Measurements from ENCODE around the gene ASIC5.
A peak's percentile ranks its signal among the peaks of the same experiment; 100 is the strongest.
"Not testable (repeated sequence)": the region's sequence is repeated elsewhere in the genome, so short reads cannot be mapped to it uniquely, and the experiment has no call there.

ASIC5 gene
- total RNA-seq: 0 to 0.16 (median 0) reads per million in 18 experiments

DNA sequence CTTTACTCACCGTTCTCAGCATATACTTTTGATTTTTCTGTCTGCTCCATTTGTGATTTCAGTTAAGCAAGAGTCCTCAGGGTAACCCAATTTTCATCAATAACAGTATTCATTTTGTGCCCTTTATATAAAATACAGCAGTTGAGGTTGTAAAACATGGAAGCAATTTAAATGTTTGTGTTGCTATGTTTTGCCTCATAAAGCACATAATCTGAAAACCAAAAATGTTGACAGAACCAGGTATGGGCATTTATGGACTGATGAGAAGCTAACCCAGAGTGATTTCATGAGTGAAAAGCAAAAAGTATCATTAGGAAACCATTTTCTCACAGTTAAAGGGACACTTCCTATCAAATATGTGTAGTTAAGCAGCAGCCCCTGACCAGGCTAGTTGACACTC lies at the start of gene ASIC5:
Gene ASIC5, minus strand, starts transcription at position 101 of the 400 bp plus-strand sequence. Its CDS starts 51 bp downstream, at position 50.
- DNase-seq: no peak

GRCh38 chr4:155914782-155915181 lies 48.7 kb upstream of the ASIC5 start:
- no peak for DNase-seq

DNA sequence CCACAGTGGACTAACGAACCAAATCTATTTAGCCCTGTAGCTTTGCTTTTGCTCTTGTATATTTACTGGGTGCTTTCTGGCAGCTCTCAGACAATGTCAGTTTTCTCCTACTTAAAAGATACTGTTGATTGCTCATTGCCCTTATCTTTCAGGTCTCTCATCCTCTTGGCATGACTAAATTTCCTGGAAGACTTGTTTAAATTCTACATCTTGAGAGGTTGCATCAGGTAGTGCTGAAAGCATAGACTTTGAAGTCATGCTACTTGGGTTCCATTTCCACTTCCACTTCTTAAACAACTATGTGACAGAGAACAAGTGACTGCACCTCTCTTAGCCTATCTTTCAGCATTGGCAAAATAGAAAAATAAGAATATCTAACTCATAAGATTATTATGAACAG lies 45.8 kb upstream of the ASIC5 start:
- DNase-seq: no peak

GRCh38 chr4:155909615-155910226 lies 43.6 kb upstream of the ASIC5 start:
- DNase-seq: no peak

DNA sequence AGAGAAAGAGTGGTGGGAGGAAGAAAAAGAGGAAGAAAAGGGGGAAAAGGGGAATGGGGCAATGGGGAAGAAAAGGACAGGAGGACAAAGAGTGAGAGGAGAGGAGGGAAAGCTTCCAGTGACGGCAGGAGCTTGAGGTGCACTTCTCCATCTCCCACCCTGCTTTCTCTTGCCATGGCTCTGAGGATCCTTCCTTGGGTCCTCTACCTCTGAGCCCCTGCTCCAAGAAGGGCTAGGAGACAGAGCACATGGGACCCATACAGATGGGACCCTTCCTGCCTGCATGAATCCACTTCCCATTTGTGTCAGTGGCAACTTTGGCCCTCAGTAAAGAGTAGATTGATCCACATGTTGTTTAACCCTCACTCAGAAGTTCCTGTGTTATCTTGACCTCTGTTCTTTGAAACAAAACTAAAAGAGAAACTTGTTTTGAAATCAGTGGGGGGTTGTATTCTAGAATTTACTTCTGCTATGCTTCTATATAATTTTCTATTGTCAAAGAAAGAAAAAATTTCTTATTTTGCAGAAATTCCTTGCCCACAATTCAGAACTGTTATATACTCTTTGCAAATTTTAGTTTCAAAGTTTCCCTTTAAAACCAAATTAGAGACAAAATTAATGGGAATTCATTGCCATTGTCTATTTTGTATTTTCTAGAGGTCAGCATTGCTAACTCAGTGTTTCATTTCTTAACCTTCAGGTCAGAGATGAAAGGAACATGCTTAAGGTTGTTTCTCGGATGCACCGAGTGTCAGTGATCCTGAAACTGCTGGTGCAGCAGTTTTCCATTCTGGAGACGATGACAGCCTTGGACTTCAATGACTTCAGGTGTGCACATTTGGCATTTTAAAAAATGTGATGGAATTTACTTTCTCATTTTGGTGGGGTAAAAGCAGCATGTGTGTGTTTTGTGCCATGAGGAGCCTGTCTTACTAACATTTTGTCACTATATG lies 42.4 kb upstream of the ASIC5 start:
- DNase-seq: no peak

GRCh38 chr4:155907556-155907955 lies 41.5 kb upstream of the ASIC5 start:
- DNase-seq: no peak

DNA sequence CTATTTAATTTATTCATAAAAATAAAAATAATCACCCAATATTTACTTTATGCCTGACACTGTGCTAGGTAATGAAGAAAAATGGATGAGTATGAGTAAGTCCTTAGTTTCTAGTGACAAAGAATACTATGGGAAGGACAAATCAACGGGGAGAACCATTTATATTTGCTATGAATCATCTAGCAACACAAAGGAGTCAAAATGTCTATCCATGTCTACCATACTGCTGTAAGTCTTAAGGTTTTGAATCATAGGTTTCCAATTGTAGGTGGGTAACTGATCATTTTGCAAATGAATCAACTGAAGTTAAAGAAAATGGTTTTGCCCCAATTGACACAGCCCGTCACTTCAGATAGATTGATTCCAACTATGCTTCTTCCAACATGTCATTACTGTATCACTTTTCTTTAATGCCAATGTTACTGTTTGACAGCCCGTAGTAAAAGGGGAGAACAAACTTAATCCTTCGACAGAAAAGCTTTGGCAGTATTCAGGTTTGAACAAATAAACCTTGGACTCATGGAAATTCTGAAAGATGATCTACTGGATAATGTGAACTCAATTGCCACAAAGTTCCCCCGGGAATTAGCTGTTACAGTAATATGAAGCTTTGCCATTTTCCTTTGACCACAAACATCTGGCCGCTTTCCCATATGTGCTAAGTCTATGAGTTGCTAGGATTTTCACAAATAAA lies 40.6 kb upstream of the ASIC5 start:
- no peak for DNase-seq

DNA sequence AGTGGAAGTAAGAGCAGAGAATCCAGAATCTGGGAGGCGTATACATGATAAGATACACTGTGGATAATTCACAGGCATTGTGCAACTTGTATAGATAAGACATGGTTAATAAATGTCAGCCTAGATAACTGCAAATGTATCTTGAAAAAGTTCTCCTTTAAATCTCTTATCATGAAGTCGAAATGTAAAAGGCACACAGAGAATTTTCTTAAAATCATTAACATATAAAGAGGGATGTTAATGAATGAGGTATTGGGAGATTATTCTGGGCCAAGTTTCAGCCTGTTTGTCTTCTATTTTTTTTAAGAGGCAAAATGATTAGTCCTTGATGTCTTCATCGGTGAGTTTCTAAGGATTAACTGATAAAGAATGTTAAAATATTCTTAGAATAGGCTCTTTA lies 38.3 kb upstream of the ASIC5 start:
- DNase-seq: no peak

DNA sequence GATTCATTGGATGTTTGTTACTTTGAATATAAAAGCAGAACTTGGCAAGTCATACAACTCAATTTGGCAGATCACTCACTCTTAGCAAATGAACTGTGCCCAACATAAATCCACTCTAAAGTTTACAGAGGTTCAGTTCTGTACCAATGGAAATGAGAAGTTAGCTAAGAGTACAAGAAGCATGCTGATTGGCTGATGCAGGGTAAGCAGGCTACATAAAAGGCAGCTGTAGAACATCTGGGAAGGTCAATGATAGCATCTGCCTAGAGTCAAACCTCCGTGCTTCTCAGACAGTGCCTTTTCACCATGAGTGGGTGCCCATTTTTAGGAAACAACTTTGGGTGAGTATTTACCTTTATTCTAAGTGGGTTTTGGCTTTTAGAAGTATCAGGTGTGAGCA lies 37.4 kb upstream of the ASIC5 start, which contains the start of gene TDO2:
Gene TDO2, plus strand, starts transcription at position 244 of the 400 bp plus-strand sequence. Its CDS starts 63 bp downstream, at position 307.
- no peak for DNase-seq

DNA sequence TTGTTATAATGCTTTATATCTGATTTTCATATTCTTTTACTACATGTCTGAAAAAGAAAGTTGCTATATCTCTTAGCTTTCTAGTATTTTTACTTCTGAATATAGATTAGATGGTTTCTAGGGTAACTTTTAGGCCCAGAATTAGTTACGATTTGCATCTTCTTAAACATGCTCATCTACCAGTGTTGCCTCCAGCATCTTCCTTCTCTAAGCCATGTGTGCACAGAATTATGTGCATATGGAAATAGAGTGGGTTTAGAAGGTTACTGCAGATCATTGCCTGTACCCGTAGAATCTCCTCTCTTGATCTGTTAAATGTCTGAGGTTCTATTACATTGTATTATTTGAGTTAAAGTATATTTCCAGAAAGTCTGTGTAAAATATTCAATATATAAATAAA lies 34.9 kb upstream of the ASIC5 start:
- DNase-seq: no peak

DNA sequence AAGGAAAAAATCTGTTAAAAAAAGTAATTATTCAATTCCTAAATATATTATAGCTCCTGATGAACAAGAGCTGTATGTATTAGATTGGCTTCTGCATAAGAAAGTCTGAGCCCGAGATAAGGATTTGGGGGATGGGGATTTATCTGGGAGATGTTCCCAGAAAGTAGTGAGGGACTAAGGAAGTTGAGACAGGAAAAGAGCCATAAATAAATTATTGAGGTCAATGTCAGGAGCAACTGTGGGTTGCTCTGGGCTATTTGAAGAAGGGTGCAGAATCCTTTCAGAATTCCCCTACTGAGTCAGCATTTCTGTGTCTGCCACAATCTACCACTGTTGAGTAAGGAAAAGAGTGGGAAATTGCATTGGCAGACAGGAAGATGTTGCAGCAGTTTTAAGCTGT lies 34.3 kb upstream of the ASIC5 start:
- no peak for DNase-seq

DNA sequence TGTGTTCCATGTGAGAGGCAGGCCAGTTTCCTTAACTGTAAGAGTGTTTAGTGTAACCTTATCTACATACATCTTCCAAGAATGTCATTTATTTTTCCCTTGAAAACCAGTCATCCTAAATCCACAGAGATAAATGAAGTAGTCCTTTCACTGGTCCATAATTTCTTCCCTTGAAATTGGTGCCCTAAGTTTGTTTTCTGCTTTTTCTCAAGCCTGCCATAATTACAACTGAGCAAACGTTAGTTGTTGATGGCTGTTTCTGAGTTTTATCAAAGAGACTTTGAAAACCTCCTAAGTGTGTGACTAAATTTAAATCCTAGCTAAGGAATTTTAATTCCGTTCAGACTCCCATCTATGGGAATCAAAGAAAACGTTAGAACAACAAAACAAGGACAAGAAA lies 33.8 kb upstream of the ASIC5 start:
- no peak for DNase-seq

DNA sequence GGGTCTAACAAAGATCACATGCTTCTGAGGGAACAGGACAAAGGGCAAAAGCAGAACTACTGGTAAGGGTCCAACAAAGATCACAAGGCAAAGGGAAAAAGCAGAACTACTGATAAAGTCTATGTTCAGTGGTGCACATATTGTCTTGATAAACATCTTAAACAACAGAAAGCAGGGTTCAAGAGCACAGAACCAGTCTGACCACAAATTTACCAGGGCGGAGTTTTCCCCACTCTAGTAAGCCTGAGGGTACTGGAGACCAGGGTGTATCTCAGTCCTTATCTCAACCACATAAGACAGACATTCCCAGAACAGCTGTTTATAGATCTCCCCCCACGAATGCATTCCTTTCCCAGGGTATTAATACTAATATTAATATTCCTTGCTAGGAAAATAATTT lies 32.3 kb upstream of the ASIC5 start:
- not testable (repeated sequence) for DNase-seq

- no peak for DNase-seq
Measured at GRCh38 chr4:155891058-155891457, 25.0 kb upstream of the ASIC5 start.

GRCh38 chr4:155889946-155890345 lies 23.9 kb upstream of the ASIC5 start:
- no peak for DNase-seq

DNA sequence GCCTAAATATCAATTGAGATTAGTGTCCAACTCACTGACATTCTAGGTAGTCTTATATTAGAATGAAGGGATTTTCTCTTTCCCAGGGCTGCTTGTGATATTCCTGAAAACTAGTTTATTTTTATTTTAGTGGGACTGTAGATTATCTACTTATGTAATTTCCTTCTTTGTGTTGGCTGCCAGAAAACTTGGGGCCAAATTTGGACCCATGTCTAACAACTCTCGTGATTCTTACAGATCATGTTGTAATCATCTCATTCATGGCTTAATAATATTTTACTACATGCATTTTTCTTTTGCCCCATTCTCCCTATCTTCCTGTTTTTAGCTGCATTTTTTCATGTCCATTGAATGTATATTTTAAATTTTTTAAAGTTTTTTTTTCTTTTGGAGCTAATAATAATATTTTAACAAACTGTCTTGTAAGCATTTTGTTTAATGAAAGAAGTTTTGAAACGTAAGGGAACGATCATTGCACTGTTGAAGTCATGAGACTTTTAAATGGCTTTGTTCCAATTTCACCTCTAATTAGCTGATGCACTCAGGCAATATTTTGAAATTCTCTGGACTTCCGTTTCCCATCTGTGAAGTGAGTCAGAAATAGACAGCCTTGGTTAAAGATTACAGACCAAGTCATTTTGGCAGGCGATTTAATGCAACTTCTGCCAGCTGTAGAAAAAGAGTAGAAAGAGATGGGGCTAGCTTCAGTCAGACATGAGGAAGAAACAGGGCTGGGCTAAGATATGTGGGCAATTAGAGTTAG lies 23.1 kb upstream of the ASIC5 start:
- peak; percentile 62 to 73 for DNase-seq

DNA sequence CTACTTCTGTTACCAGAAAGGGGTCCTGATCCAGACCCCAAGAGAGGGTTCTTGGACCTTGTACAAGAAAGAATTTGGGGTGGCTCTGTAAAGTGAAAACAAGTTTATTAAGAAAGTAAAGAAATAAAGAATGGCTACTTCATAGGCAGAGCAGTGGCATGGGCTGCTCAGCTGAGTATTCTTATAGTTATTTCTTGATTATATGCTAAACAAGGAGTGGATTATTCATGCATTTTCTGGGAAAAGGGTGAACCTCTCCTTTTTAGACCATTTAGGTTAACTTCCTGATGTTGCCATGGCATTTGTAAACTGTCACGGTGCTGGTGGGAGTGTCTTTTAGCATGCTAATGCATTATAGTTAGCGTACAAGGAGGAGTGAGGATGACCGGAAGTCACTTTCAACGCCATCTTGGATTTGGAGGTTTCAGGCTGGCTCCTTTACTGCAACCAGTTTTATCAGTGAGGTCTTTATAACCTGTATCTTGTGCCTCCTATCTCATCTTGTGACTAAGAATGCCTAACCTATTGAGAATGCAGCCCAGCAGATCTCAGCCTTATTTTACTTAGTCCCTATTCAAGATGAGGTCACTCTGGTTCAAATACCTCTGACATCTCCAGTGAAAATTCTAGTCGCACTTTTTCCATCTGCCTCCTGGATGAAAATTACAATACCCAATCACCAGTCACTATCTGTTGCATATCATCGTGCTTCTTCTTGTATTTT lies 21.9 kb upstream of the ASIC5 start:
- DNase-seq: no peak

GRCh38 chr4:155887045-155887444 lies 21.0 kb upstream of the ASIC5 start:
- DNase-seq: no peak

DNA sequence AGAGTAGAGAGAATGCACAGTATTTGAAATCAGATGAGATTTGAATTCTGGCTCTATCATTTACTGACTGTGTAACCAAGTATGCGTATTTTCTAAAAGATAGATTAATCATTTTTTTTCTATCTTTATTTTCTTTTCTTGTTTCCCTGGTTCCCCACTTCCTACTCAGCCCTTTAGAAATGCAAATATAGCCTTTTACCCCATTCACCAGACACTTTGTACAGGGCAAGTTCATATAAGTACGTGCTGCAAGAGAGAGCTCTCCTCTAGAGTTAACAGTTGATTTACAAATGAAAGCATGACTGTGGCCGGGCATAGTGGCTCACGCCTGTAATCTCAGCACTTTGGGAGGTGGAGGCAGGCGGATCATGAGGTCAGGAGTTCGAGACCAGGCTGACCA lies 19.6 kb upstream of the ASIC5 start:
- no peak for DNase-seq

DNA sequence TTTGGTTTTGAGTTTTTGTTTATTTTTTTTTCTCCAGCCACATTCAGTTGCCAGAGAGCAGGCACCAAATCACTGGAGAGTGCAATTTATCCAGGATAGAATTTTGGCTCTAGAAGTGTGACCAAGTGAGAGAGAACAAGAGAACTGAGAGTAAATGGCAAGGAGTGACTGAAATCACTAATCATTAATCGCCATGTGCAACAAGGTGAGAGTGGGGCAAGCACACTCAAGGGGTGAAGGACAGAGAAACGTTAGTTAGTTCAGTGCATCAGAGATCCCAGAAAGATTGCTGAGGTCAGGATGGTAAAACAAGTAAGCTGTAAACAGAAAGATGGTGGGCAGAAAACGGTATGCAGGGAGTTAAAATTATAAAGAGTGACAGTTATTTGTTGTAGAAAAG lies 17.8 kb upstream of the ASIC5 start:
- DNase-seq: no peak

GRCh38 chr4:155881555-155881954 lies 15.5 kb upstream of the ASIC5 start:
- DNase-seq: no peak

- no peak for DNase-seq
Measured at GRCh38 chr4:155879767-155880166, 13.7 kb upstream of the ASIC5 start.
